CD4-positive, alpha-beta memory T cell (primary cell): Measurements from ENCODE around the gene PLAAT3. TPM values are rescaled to one million over a fixed set of nuclear protein-coding genes. Genes with fewer than 3 reads are reported as not detected.
"Not testable (repeated sequence)": the region's sequence is repeated elsewhere in the genome, so short reads cannot be mapped to it uniquely, and the experiment has no call there.

ENCODE experiments used
- CTCF ChIA-PET: fragments of 350-600 bp; sonication (Branson Sonifier 250); formaldehyde crosslinking; loops from one replicate; lab custom pipeline; 2021; ENCODE audit warnings: inconsistent platforms; ENCODE audit not compliant: partially characterized antibody; lab: Charles Lee
- POLR2A ChIA-PET: fragments of 350-600 bp; sonication (Branson Sonifier 250); formaldehyde crosslinking; loops from one replicate; lab custom pipeline; 2021; ENCODE audit not compliant: partially characterized antibody; lab: Charles Lee
- DNase-seq, 5 donors: peaks; one replicate each; pipeline versions ENCODE4 v3.0.0 to v3.0.0-alpha.2; 2020 to 2022; ENCODE audit warnings: mixed read lengths in 1 of 5
- H3K27ac ChIP-seq: one replicate; pipeline ENCODE4 v1.7.0; 2013; ENCODE audit warnings: low read depth, low read length
- H3K27me3 ChIP-seq: 2 replicates; pipeline ENCODE4 v1.7.0; 2013; ENCODE audit warnings: mild to moderate bottlenecking, low read length, moderate library complexity; ENCODE audit not compliant: insufficient read depth
- H3K36me3 ChIP-seq: 2 replicates; pipeline ENCODE4 v1.7.0; 2013; ENCODE audit warnings: mild to moderate bottlenecking, low read length, moderate library complexity; ENCODE audit not compliant: insufficient read depth
- H3K4me1 ChIP-seq: 2 replicates; pipeline ENCODE4 v1.7.0; 2013; ENCODE audit warnings: mild to moderate bottlenecking, low read length, moderate library complexity; ENCODE audit not compliant: insufficient read depth
- H3K4me3 ChIP-seq, 2 donors: one replicate each; pipeline ENCODE4 v1.7.0; 2013; ENCODE audit warnings: low read length in 2 of 2, mild to moderate bottlenecking in 1 of 2
- H3K9me3 ChIP-seq, 2 donors: one replicate each; pipeline ENCODE4 v1.7.0; 2013; ENCODE audit warnings: low read length in 2 of 2, control low read depth in 1 of 2; ENCODE audit not compliant: control insufficient read depth in 1 of 2
- H3K27ac Mint-ChIP-seq, 7 donors: one replicate each; pipeline ENCODE4 v1.8.0; 2020 to 2021; ENCODE audit warnings: mixed read lengths in 7 of 7, mild to moderate bottlenecking in 6 of 7, inconsistent platforms in 3 of 7, moderate library complexity in 3 of 7
- H3K27me3 Mint-ChIP-seq, 2 donors: one replicate each; pipeline ENCODE4 v1.8.0; 2020 to 2021; ENCODE audit warnings: mixed read lengths in 2 of 2
- H3K36me3 Mint-ChIP-seq, 2 donors: one replicate each; pipeline ENCODE4 v1.8.0; 2020 to 2021; ENCODE audit warnings: mixed read lengths in 2 of 2, inconsistent platforms in 1 of 2, mild to moderate bottlenecking in 1 of 2
- H3K4me1 Mint-ChIP-seq, 4 donors: one replicate each; pipeline ENCODE4 v1.8.0; 2020 to 2021; ENCODE audit warnings: mixed read lengths in 4 of 4, mild to moderate bottlenecking in 1 of 4
- H3K4me3 Mint-ChIP-seq, 8 donors: one replicate each; pipeline ENCODE4 v1.8.0; 2020 to 2021; ENCODE audit warnings: mixed read lengths in 8 of 8, mild to moderate bottlenecking in 7 of 8, moderate library complexity in 6 of 8, inconsistent platforms in 3 of 8
- H3K9me3 Mint-ChIP-seq, 8 donors: one replicate each; pipeline ENCODE4 v1.8.0; 2020 to 2021; ENCODE audit warnings: mixed read lengths in 8 of 8, mild to moderate bottlenecking in 5 of 8, inconsistent platforms in 3 of 8, moderate library complexity in 1 of 8
- intact Hi-C: fragments of 100-400 bp; cut with micrococcal nuclease; formaldehyde crosslinking; loops from one replicate; pipeline ENCODE4 v1.15.1; 2023
- polyA plus RNA-seq, 2 donors: library from polyadenylated mRNA; unstranded; fragments of 300-500 nt; fragmentation: Illumina TruSeq; gene quantifications; one replicate each; pipeline ENCODE4 v1.2.3, GENCODE V29; 2021
- total RNA-seq, 2 experiments: library from RNA; stranded (reverse); gene quantifications; one replicate each; pipeline ENCODE4 v1.2.3, GENCODE V29; 2021

Gene PLAAT3
- total and polyA plus RNA-seq, 4 experiments from 2014 or later, result 3.6 to 9.2 (median 6.1) TPM

DNA sequence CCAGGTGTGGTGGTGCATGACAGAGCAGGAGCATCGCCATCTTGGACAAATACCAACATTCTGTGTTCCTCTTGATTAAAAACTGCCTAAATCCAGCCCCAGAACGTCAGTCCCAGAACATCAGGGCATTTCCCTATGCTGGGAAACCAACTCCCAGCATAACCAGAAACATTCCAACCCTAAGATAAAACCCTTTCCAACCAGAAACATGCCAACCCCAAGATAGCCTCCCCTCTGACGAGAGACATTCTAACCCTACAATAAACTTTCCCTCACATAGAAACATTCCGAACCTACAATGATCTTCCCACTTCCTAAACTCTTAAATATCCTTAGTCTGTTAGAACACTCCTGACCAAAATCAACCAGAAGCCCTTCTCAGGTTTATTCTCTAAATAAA, 66.1 kb downstream of the PLAAT3 start:
- no peak overlapping the region for H3K4me3 ChIP-seq
- peaks cover 28 to 49% (median 39%) of the 10 kb centered on the region in 4 donors for H3K4me1 Mint-ChIP-seq
- peaks cover 38 to 45% of the 10 kb centered on the region in 2 donors for H3K36me3 Mint-ChIP-seq
- no peak overlapping the region for H3K4me3 Mint-ChIP-seq
- H3K27me3 Mint-ChIP-seq, result no peaks in the 10 kb centered on the region
- H3K27me3 ChIP-seq, result no peaks in the 10 kb centered on the region
- H3K9me3 Mint-ChIP-seq, result no peaks in the 10 kb centered on the region
- DNase-seq, result no peak
- CTCF ChIA-PET, result interaction anchor here (1.0 kb wide), 1 partner anchor 69 kb away, joined by 3 read pairs; no protein-coding TSS in a partner anchor
- POLR2A ChIA-PET, result interaction anchor here (7.1 kb wide), 1 partner anchor 11 kb away, joined by 132 read pairs; the partner anchor contains the start of gene PLAAT4
- no peaks in the 10 kb centered on the region for H3K9me3 ChIP-seq
- peak overlapping the region in 4 of 7 donors; percentile 48 to 84 (median 80) for H3K27ac Mint-ChIP-seq
- peaks cover 35% of the 10 kb centered on the region for H3K36me3 ChIP-seq
- intact Hi-C loops, result no loop called here
- H3K27ac ChIP-seq, result no peak overlapping the region
- H3K4me1 ChIP-seq, result peaks cover 28% of the 10 kb centered on the region

GRCh38 chr11:63547061-63547460, 67.2 kb downstream of the PLAAT3 start:
- H3K27me3 ChIP-seq, result no peaks in the 10 kb centered on the region
- CTCF ChIA-PET, result no interaction called here
- H3K9me3 Mint-ChIP-seq, result no peaks in the 10 kb centered on the region
- no peaks in the 10 kb centered on the region for H3K9me3 ChIP-seq
- H3K36me3 ChIP-seq, result peaks cover 35% of the 10 kb centered on the region
- intact Hi-C loops, result no loop called here
- peak overlapping the region in 5 of 7 donors; percentile 48 to 68 (median 55) for H3K27ac Mint-ChIP-seq
- no peaks in the 10 kb centered on the region for H3K27me3 Mint-ChIP-seq
- H3K4me3 ChIP-seq, result no peak overlapping the region
- H3K27ac ChIP-seq, result no peak overlapping the region
- POLR2A ChIA-PET, result interaction anchor here (3.0 to 5.6 kb wide), 2 partner anchors 10 to 15 kb away, joined by 12 to 25 read pairs; partner anchors contain the start of gene PLAAT4
- peaks cover 41 to 54% of the 10 kb centered on the region in 2 donors for H3K36me3 Mint-ChIP-seq
- peaks cover 25% of the 10 kb centered on the region for H3K4me1 ChIP-seq
- no peak for DNase-seq
- no peak overlapping the region for H3K4me3 Mint-ChIP-seq
- H3K4me1 Mint-ChIP-seq, result peaks cover 27 to 49% (median 39%) of the 10 kb centered on the region in 4 donors

- POLR2A ChIA-PET, result interaction anchor here (1.1 to 5.6 kb wide), 3 partner anchors 10 to 23 kb away, joined by 3 to 25 read pairs (median 3); no protein-coding TSS in a partner anchor
- Mint-ChIP-seq H3K27ac (peak overlapping the region in 5 of 7 donors; percentile 45 to 81 (median 71)), H3K36me3 (peaks cover 51 to 76% of the 10 kb centered on the region in 2 donors), H3K4me3 (no peak overlapping the region), H3K27me3 (no peaks in the 10 kb centered on the region), H3K9me3 (no peaks in the 10 kb centered on the region), H3K4me1 (peaks cover 29 to 56% (median 44%) of the 10 kb centered on the region in 4 donors)
- Histone ChIP-seq H3K4me3 (no peak overlapping the region), H3K36me3 (peaks cover 39% of the 10 kb centered on the region), H3K9me3 (no peaks in the 10 kb centered on the region), H3K27me3 (no peaks in the 10 kb centered on the region), H3K4me1 (peaks cover 49% of the 10 kb centered on the region), H3K27ac (no peak overlapping the region)
- intact Hi-C loops, result no loop called here
- DNase-seq, result no peak
- CTCF ChIA-PET, result interaction anchor here (0.9 to 1.9 kb wide), 3 partner anchors 11 to 95 kb away, joined by 3 to 6 read pairs (median 4); no protein-coding TSS in a partner anchor
These were observed 70.5 kb downstream of the PLAAT3 start for GRCh38 chr11:63543711-63544110.

GRCh38 chr11:63542506-63542905, 71.7 kb downstream of the PLAAT3 start:
- peaks cover 47 to 83% of the 10 kb centered on the region in 2 donors for H3K36me3 Mint-ChIP-seq
- H3K9me3 ChIP-seq, H3K27me3 ChIP-seq, DNase-seq, H3K27me3 Mint-ChIP-seq, CTCF ChIA-PET, H3K9me3 Mint-ChIP-seq, H3K27ac ChIP-seq, H3K4me3 ChIP-seq, intact Hi-C loops: not testable (repeated sequence)
- Histone ChIP-seq H3K36me3 (peaks cover 39% of the 10 kb centered on the region), H3K4me1 (peaks cover 61% of the 10 kb centered on the region)
- H3K27ac Mint-ChIP-seq, result peak overlapping the region in 6 of 7 donors; percentile 0 to 74 (median 32)
- peak overlapping the region in 4 of 8 donors; percentile 0 to 11 (median 5) for H3K4me3 Mint-ChIP-seq
- POLR2A ChIA-PET, result interaction anchor here (0.6 to 5.6 kb wide), 5 partner anchors 10 to 728 kb away, joined by 3 to 25 read pairs (median 3); no protein-coding TSS in a partner anchor
- peaks cover 38 to 69% (median 56%) of the 10 kb centered on the region in 4 donors for H3K4me1 Mint-ChIP-seq

DNA sequence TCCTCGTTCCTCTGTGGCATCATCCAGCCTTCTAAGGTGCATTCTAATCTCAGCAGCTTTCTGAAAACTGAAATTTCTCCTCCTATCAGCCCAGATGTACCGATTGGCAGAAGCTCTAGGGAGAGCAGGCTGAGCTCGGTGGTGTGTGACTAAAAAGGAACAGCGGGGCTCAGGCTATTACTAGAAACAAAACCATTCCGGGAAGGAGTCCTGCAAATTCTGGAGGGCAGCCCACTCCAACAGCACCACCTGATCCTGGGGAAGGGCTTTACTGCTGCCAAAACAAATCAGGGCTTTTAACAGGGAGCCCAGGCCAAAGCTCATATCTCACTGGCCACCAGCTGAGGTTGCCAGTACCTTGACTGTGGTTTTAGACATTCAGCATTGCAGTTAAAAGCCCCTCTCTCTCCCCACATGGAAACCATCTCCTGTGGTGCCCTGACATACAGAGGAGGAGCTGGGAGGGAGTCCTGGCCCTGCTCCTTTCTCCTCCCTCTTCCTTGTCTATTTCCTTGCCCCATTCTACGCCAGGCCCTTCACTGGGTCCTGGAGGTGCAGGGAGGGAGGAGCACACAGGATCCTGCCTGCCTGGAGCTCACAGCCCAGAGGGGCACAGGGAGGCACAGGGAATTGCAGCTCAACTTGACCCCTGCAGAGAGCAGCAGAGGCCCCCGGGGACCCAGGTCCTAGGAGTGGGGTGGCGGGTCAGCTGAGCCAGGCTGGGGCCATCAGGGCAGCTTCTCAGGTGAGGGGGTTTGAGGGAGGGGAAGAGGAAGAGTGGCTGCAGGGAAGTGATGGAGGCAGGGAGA, 76.7 kb downstream of the PLAAT3 start:
- peak overlapping the region; percentile 83 to 89 for H3K4me3 ChIP-seq
- H3K36me3 Mint-ChIP-seq, result peaks cover 12 to 45% of the 10 kb centered on the region in 2 donors
- peak overlapping the region; percentile 96 to 99 (median 98) for H3K27ac Mint-ChIP-seq
- H3K4me3 Mint-ChIP-seq, result peak overlapping the region; percentile 95 to 99 (median 96)
- ChIA-PET CTCF (interaction anchor here (1.0 to 3.6 kb wide), 19 partner anchors 8 to 101 kb away, joined by 3 to 23 read pairs (median 5); partner anchors contain the start of gene PLAAT5), POLR2A (interaction anchor here (0.9 to 8.4 kb wide), 23 partner anchors 8 to 1207 kb away, joined by 3 to 132 read pairs (median 8); partner anchors contain the start of genes PLAAT2, PLAAT3, PLAAT5 and RASGRP2)
- peaks cover 0 to 1% (median 0%) of the 10 kb centered on the region in 8 donors for H3K9me3 Mint-ChIP-seq
- DNase-seq, result peak in 3 of 5 donors; percentile 16 to 22 (median 19)
- no peaks in the 10 kb centered on the region for H3K9me3 ChIP-seq
- H3K27ac ChIP-seq, result peak overlapping the region; percentile 77
- H3K4me1 Mint-ChIP-seq, result peaks cover 63 to 96% (median 81%) of the 10 kb centered on the region in 4 donors
- H3K4me1 ChIP-seq, result peaks cover 92% of the 10 kb centered on the region
- peaks cover 4% of the 10 kb centered on the region for H3K36me3 ChIP-seq
- intact Hi-C loops, result loop anchor here (2.0 to 5.0 kb wide), 5 partner anchors 15 to 100 kb away; partner anchors contain the start of gene PLAAT3
- no peaks in the 10 kb centered on the region for H3K27me3 ChIP-seq
- no peaks in the 10 kb centered on the region for H3K27me3 Mint-ChIP-seq

DNA sequence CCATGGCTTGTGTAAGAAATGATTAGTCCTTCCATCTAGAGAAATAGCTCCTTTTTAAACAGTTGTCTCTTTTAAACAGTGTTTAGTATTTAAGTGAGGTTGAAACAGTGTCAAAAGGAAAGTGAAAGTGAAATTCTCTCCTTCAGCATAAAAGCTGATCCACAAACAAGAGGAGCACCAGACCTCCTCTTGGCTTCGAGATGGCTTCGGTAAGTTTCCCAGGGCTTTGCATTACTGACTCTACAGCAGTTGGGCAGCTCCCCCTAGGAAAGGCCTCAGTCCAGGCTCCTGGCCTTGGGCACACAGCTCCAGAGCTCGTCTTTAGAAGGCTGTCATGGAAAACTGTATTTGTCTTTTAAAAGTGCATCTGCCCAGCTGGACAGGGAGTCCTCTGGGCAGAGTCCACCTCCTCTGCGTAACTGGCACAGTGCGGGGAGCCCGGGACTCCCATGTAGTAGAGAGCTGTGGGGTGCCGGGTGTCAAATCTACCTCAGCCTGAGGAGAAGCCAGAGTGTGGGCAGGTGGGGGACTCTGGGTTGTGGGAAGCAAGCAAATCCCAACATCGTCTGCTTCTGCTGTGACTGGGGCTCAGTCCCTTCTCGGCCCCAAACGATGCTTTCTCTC, 77.5 kb downstream of the PLAAT3 start, which contains the start of gene PLAAT4:
TSS of gene PLAAT4 (plus strand) at position 140 of the 624 bp plus-strand sequence. CDS start at position 201, 61 bp downstream.
- Histone ChIP-seq H3K36me3 (peaks cover 4% of the 10 kb centered on the region), H3K4me1 (peaks cover 93% of the 10 kb centered on the region), H3K27ac (peak within 1 kb of the TSS; percentile 77), H3K27me3 (no peaks in the 10 kb centered on the region), H3K4me3 (peak within 1 kb of the TSS; percentile 83 to 89), H3K9me3 (no peaks in the 10 kb centered on the region)
- ChIA-PET CTCF (interaction anchor here (1.0 to 3.6 kb wide), 17 partner anchors 9 to 101 kb away, joined by 3 to 23 read pairs (median 5); partner anchors contain the start of gene PLAAT5), POLR2A (interaction anchor here (0.9 to 8.4 kb wide), 25 partner anchors 9 to 1207 kb away, joined by 3 to 132 read pairs (median 7); partner anchors contain the start of genes PLAAT2, PLAAT3, PLAAT5 and RASGRP2)
- Mint-ChIP-seq H3K27me3 (no peaks in the 10 kb centered on the region), H3K9me3 (peaks cover 0 to 1% (median 0%) of the 10 kb centered on the region in 8 donors), H3K36me3 (peaks cover 10 to 40% of the 10 kb centered on the region in 2 donors), H3K4me3 (peak within 1 kb of the TSS; percentile 95 to 99 (median 96)), H3K4me1 (peaks cover 63 to 97% (median 82%) of the 10 kb centered on the region in 4 donors), H3K27ac (peak within 1 kb of the TSS; percentile 96 to 99 (median 98))
- peak; percentile 54 to 69 (median 59) for DNase-seq
- intact Hi-C loops, result loop anchor here (2.0 to 5.0 kb wide), 5 partner anchors 16 to 101 kb away; partner anchors contain the start of gene PLAAT3
